ELR (cell line): Measurements from ENCODE around the gene TCF12.

ENCODE experiments used
- DNase-seq: peaks from one replicate; pipeline ENCODE4 v3.0.0-alpha.2; 2015; ENCODE audit warnings: low read depth

TCF12 gene

DNA sequence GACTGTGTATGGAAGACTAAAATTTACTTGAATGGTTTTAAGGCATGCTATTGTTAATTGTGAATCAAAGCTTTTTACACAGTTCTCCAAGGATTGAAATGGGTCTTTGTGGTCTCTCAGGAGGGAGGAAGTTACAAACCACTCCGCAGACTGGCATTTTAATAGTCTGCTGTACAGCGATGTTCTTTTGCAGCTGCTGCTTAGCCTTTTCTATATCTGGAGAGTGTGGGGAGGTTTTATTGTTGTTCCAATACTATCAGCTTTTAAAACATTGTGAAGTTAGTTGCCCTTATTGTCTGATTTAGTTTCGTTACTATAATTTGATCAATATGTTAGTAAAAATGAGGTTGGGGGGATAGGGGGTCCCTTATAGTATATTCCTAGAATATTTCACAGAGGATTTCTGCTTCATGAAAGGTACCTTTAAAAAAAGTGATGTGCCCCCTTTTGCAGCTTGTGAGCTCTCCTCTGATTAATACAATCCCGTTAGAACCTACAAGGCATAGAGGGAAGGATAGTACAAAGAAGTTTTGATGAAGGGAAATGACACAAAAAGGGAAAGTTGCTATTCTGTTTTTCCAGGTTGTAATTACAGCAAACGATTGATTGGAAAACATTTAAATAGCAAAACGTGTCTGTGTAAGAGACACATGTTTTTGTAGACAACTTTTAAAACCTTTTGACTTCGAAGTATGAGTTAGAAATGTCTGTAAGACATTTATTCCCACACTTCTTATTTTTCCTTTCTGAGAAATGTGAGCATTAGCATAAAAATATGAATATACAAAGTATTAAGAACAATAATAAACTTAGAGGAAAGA is 299.5 kb downstream of the TCF12 start:
- DNase-seq = peak; percentile 62

DNA sequence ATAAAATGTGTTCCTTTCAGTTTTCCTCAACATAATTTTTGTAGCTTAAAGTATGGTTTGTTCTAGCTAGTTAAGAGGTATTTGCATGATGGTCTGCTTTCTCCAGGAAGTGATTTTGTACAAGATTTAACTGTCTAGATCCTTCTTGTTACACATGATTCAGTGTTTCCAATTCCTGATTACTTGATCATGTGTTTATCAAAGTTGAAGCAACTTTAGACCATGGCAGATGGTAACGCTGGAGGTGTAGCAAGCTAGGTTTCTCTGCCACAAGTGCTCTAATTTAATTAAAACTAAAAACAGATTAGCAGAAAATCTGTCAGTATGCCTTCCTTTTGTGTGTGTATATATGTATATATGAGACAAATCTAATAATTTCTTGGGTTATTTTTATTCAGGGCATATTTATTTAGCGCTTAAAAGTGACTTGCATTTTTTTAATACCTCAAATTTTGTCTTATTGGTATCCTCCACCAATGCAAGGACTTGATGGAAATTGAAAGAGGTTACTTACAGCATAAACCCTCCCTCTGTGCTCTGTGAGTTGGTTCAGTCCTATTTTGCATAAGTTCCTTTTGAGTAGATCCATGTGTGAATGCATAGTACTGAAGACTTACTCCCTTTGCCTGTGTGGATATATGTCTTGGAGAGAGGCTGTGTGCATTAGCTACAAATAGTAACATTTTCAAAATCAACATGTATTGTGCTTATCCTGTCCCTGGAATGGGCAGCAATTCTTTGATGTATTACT is 300.6 kb downstream of the TCF12 start:
- peak; percentile 90 for DNase-seq

DNA sequence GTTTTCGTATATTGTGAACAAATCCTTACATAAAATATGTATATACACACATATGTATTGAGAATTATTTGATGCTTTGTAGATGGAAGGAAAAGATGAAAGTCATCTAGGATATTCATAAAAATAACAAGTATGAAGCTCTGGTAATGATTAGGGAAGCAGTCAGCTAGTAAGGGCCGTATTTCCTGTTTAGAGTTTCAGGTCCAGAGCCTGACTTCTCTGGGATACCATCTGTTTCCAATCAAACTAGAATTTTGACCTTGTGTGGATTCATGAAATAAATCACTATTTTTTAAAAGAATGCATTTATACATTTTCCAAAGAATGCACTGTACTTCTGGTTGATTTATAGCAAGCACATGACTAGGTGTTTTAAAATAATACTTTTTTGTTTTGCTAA is 301.8 kb downstream of the TCF12 start:
- peak; percentile 71 for DNase-seq

DNA sequence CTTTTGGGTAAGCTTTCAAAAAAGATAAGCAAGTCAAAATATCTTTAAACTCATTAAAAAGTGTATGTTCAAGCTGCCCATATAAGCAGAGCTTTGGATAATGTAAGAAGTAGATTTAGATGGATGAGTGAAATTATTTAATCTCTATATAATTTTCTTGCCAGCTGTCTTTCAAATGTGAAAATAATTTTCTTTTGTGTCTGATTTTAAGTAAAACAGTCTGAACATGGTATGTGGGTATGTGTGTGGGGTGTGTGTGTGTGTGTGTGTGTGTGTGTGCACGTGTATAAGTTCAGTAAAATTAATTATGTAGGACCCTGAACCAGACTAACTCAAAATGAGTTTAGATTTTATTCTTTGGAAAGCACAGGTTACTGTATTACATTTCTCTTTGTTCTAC is 302.7 kb downstream of the TCF12 start:
- DNase-seq = no peak

DNA sequence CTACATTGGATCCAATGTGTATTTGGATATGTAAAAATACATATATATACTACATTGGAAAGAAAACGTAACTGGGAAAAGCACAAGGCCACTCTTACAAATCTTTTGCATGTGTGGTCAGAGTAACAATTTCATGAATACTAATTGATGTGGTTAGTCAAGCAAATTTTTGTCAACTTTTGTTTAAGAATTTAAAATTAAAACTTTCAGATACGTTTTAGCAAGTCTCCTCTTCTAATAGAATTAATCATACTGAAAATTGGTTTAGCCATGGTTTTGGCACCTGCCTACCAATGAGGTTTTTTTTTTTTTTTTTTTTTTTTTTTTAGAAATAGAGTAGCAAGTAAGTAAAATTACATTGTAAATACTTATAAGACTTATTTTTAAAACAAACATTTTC is 304.9 kb downstream of the TCF12 start:
- no peak for DNase-seq

DNA sequence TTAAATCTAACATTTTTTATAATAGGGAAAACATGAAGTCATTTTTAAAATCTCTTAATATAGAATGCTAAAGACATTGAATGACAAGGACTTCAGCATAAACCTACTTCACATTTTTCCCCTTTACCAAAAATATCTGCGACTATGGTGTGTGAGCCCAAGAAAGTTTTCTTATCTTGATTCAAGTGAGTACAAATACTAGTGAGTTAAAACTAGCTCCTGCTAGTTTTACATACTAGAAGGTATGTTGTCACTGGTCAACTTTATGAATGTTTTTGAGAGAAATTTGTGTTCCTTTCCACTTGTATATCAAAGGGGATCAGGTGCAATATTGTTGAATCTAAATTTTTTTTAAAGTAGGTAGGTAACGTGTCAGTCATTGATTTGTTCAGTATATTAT is 305.4 kb downstream of the TCF12 start:
- no peak for DNase-seq

DNA sequence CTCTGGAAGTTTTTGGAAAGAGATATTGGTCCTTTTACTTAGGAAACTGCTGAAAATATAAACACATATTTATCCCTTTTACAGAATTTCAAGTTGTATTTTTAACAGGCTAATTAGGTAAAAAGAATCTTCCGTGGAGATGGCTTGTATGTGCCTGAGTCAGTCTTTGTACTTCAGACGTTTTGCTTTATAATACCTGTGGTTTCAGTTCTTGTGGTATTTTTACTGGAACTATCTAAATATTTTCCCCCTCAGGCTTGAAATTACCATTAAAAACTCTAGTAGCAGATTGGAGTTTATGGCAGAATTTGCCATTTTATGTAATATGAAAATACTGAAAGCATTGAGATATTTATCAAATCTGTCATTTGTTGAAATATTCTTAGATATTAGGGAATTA is 306.2 kb downstream of the TCF12 start:
- peak; percentile 64 for DNase-seq

DNA sequence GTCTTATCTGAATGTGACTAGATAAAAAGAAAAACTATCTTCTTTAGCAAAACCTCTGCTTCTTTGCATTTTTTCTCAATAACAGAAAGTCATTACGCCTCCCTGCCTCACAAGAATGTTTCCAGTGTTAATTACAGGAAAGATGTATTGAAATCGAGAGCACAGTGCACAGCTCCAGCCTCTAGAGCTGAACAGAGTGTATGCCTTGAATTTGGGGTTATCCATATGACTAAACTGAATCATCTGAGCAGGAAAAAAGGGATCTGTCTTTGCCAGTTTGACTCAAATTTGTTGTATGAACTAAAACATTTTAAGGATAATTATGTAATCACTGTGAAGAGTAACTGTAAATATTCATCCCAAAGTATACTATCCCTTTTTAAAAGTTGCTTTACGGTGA is 308.7 kb downstream of the TCF12 start:
- DNase-seq = no peak

DNA sequence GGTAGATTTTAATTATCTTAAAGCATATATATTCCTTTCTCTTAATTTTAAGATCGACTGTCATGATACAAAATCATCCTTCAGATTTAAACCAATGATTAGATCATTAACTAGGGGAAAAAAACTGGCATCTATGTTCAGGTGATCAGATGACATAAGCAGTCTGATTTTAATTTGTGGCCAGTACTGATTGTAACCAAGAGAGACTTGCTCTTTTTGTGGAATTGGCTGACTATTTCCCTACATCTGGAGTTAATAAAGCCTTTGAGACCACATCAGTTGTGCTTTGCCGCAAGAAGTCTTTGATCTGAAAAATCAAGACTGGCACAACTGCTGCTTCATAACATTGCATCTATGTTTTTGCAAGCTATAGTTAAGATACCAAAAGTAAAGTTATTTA is 309.5 kb downstream of the TCF12 start:
- no peak for DNase-seq

DNA sequence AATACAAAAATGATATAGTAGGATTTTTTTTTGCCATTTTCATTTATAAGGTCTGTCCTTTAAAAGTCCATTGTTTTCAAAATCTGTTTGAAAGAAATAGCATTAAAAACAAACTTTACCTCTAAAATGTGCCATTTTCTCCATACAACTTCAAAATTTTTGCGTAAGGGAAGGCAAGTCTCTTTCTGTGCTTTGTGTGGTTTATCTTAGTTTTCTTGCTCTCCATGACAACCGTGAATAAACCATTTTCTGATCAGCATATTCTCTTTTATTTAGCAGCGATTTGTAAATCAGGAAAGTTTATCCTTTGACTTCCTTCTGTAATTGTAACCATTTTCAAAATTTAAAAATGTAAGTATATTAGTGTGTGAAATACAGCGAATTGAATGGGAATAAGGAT is 310.0 kb downstream of the TCF12 start:
- no peak for DNase-seq

DNA sequence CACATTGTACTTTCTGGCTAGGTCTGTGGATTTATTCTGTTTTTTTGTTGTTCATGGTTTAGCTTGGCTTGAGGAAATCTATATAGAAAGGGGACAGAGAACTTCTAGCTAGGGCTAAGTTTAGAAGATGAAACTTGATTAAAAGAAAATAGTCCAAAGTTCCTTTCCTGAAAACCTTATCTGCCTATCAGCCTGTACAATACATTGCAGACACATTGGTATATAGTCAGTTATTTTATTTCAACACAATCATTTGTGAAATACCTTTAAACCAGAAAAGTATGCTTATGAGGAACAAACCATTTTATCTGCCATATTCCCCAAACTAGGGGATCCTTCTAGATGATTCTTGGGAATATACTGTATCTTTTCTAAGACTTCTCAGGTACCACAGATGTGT is 310.6 kb downstream of the TCF12 start:
- no peak for DNase-seq

DNA sequence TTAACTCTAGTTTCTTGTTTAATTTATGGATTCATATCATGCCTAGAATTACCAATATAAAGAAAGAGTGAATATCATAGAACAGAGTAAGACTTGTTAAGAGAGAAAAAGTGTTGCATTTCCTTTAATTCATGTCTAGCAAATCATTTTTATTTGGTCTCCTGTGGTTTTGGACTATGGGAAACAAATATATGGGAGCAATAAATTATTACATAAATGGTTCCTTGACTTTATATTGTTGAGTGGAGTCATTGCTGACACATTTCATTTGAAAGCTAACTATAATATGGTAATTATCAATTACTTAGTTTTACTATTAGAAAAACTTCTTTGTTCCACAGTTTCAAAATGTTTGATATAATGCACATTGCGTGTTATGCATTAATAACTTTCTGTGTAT is 313.1 kb downstream of the TCF12 start:
- DNase-seq = no peak

DNA sequence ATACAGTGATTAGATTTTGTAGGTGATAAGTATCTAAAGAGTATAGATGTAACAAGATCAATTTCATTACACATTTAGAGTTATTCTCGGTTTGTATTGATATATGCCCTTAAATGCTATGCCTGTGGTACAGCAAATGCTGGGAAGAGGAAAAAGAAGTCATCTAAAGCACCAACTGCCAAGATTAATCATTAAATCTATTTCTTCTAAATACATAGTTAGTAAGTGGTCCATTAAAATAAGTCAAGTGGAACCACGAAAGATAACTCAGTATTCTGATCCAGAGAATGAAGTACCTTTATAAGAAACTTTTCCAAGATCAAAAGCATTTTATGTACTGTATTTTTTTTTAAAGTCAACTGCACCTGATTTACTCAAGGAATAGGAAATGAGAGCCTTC is 315.7 kb downstream of the TCF12 start:
- no peak for DNase-seq

DNA sequence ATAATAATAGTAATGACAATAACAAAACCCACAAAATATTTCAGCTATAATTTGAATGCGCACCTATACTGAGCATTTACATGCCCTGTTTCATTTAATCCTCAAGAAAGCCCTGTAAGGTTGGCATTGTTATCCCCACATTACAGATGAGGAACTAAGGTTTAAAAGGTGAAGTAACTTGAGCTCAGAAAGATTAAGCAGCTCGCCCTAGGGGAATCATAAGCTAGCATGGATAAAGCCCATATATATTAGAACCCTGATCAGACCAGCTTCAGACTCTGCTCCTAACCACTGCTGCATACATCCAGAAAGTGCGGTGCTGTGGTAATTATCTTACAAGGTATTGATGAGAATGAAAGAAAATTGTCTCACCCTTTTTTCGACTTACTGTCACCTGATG is 316.7 kb downstream of the TCF12 start:
- DNase-seq = no peak

DNA sequence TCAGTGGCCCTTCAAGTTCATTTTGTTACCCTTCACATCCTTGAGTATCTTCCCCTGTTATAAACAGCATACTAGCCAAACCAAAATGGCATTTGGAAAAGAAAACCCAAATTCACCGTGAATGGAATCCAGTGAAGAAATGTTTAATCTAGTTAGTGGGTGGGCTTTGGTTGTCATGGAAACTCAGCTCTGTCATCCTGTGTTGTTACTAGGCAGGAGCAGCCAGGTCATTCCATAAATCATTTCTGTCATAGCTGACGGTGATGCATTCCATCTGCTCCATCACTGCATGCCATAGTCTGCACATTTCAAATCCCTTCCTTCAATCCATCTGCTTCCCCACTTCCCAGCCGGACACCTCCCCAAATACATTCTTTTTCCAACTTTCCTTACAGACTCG is 317.4 kb downstream of the TCF12 start:
- peak; percentile 80 for DNase-seq

DNA sequence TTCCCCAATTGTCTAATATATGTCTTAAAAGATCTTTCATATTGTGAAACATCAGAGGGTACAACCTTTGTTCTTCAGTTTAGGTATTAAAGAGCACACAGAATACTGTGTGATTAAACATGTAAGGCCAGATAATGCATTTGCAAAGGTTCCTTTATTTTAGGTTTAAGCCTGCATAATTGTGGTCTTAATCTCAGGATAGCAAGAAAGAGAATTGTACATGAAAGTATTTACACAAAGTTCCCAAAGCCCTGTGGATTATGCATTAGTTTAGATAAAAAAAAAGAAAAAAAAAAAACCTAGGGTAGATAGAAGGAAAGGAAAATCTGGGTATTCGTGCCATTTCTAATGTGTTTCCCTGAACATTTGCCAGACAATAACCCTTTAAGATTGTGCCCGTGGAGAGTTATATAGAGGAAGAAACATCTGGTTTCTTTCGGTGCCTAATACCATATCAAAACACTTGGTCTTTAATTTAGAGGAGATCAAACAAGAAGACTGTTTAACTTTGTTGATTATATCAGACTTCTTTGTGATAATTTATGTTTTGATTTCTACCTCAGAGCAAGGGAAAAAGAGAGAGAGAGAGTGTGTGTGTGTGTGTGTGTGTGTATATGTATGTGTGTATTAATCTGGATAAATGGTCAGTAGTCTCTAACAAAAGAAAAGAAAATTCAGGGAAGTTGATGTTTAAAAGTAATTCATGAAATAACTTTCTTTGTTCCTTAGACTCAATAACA is 318.3 kb downstream of the TCF12 start:
- DNase-seq = no peak

DNA sequence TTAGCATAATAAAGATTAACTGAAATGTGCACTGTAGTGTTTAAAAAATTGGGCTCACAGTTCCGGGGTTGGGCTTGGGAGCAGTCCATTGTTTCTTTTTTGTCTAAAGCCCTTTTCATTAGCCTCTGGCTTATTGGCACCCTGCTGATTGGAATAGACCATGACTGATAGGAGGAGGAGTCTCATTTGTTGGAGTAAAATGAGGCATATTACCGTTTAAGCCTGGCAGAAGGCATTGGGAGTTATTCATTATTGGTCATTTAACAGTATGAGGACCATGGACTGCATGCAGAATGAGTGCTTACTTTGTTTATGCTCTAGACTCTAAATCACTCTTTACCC is 318.8 kb downstream of the TCF12 start:
- DNase-seq = no peak

DNA sequence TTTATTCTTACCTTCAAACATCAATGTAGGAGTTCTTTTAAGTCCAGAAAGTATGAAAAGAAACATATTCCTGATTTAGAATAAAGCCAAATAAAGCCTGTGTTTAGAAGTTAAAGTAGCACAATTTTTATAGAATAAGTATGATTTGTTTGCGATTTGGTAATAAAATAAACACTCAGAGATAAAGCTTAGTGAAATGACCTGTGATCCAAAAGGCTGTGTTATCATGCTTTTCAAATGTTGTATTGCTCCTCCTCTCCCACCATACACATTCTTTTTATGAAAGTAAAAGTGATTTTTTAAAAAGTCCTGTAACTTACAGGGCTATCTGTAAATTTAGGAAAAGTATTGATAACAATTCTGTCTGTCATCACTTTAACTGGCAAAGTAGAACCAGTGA is 319.2 kb downstream of the TCF12 start:
- no peak for DNase-seq

DNA sequence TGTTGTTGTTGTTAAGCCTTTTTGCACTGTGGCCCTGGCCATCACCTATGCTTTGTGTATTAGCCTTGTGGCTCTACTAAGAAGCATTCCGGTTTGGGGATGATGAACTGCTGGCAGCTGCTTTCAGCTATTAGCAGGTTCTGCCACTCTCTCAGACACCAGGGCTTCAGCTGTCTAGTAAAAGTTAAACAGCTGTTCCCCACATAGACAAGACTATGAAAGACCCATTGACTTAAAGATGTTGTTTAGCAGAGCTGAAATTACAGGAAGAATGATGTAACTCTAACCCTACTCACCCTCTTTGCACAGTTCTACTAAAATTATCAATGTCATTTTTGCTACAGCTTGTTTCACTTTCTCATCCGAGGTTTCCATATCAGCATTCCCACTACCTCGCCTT is 326.7 kb downstream of the TCF12 start:
- no peak for DNase-seq

DNA sequence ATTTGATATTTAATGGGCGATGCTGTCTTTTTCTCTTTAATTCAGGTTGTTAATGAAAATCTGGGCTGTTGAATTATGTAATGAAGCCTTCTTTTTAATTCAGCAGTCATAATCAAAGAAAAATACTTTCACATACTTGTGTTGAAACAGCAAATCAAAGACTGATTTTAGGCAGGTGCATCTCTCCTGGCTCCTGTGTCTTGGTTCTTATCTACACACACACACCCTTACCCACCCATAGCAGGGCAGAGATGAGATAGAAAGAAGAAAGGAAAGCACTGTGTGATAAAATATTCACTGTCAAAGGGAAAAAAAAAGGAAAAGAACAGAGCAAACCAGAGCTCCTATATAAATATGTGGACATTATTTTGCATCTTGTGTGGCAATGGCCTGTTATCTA is 327.3 kb downstream of the TCF12 start:
- DNase-seq = no peak

DNA sequence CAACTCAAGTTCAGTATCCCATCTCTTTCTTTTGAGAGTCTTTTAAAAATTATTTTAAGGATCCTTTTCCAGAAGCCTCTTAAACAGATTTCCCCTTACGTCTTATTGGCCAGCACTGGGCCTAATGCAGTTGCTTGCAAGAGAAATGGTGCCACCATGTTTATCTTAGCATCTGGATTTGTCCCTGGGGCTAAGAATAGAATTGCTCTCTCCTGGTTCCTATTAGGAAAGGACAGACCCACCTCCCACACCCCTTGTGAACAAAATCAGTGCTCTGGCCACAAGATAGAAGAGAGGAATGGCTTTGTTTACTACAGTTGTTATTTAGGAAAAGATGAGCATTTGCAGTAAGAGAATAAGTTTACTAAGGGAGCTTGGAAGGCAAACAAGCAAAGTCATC is 329.6 kb downstream of the TCF12 start:
- DNase-seq = no peak

DNA sequence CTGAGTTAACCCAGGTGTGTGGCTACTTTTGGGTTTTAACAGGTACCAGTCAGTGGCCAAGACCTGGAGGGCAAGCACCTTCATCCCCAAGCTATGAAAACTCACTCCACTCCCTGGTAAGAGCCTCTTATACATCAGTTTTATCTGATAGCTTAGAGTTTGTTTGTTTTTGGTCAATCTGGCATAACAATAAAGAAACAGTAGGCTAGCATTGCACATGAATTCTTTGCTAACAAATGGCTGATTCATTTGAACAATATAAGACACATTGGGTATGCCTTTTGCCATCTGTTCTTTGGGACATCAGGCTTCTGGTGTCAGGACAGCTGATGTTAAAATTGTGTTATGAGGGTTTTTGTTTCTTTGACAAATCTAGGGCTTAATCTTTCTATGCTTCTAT is 332.9 kb downstream of the TCF12 start:
- DNase-seq = peak; percentile 25

DNA sequence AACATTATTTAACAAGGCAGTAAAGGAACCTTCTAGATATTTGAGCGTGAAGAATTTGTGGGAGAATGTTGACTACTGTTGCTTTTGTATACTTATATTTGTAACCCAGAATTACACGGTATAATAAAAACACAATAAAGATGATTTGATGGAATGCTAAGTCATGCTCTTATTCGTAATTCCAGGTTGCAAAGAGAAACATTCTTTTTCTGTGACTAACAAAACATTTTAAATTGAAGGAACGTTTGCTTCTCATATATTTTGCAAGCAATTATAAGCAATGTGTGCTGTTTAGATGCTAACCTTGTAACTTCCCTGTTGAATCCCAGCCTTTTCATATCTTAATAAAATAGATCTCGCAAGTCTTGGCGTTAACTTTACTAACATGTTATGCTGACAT is 333.5 kb downstream of the TCF12 start:
- DNase-seq = peak; percentile 71
